HG03064 (cell line): ENCODE measurements around the gene PLA2G5.

ENCODE experiments used
- ATAC-seq: cut with Tn5 transposase; IDR thresholded peaks from one replicate; pipeline ENCODE4 v1.9.1; 2021; ENCODE audit warnings: low read depth; ENCODE audit not compliant: unreplicated experiment

Gene PLA2G5

DNA sequence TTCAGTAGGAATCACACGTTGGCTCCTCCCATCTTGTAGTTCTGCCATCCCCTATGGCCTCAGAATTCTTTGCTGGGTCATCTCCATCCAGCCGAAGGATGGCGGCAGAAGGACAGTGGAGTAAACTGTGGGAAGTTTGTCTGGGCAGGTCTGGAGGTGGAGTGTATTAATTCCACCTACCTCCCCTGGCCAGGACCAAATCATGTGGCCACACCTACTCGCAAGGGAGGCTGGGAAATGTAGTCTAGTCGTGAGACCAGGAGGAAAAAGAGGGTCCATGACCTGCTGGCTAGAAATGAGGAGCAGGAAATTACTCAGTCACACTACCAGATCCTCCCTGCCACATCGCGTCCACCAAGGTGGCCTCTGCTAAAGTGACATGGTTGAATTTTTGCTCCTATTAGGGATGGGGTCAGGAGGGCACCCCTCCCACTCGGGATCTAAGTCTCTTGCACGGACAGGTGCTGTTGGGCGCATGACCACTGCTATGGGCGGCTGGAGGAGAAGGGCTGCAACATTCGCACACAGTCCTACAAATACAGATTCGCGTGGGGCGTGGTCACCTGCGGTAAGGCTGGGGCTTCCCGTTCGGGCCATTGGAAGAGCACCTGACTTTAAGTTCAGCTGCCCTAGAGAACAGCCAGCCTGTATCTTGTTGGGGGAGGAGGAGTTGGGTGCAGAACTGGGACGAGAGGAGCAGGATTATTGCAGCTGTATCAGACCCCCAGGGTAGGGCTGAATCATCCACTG, 19.5 kb downstream of the PLA2G5 start:
- ATAC-seq, result no peak

DNA sequence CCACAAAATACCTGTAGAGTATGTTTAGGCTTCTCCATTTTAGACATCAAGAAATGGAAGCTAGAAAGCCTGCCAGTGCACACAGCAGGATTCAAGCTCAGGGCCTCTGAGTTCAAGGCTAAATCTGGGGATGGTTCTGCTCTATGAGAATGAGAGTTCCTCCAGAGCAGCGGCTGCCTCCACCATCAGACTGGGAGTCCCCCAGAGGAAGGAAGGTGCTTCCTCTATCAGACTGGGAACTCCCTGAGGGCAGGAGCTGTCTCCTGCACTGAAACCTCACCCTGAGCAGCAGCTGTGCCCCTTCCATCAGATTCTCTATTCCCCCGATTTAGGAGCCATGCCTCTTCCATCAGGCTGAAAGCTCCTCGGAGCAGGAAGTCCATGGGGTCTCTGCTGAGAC, 20.1 kb downstream of the PLA2G5 start:
- ATAC-seq, result no peak

DNA sequence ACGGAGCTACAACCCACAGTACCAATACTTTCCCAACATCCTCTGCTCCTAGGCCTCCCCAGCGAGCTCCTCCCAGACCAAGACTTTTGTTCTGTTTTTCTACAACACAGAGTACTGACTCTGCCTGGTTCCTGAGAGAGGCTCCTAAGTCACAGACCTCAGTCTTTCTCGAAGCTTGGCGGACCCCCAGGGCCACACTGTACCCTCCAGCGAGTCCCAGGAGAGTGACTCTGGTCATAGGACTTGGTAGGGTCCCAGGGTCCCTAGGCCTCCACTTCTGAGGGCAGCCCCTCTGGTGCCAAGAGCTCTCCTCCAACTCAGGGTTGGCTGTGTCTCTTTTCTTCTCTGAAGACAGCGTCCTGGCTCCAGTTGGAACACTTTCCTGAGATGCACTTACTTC, 20.6 kb downstream of the PLA2G5 start:
- ATAC-seq, result no peak

DNA sequence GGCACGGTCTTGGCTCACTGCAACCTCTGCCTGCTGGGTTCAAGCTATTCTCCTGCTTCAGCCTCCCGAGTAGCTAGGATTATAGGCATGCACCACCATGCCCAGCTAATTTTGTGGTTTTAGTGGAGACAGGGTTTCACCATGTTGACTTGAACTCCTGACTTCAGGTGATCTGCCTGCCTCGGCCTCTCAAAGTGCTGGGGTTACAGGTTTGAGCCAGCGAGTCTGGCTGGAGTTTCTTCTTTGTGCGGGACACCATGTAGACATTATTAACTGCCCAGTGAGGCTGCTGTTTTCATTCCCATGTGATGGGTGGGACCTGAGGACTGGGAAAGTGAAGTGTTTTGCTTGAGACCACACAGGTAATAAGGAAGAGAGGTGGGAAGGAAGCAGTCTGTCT, 23.3 kb downstream of the PLA2G5 start:
- ATAC-seq, result no peak

DNA sequence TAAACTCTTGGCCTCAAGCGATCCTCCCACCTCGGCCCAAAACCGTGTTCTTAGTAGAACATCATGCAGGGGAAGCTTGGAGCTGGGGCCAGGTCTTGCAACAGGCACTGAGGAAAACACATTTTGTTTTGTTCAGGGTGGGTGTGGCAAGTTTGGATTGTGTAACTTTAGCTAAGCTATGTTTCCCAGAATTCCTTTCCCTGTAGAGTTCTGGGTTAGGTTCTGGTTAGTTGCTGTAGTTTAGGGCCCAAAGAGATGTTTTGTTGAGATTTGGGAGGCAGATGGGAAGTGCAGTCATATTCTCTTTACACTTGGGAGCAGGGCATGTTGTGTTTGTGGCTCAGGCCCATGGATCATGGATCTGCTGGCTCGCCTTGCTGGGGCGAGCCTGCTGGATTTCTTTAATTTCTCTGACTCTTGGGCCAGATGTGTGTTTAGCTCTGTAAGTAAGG, 24.0 kb downstream of the PLA2G5 start:
- ATAC-seq, result no peak

DNA sequence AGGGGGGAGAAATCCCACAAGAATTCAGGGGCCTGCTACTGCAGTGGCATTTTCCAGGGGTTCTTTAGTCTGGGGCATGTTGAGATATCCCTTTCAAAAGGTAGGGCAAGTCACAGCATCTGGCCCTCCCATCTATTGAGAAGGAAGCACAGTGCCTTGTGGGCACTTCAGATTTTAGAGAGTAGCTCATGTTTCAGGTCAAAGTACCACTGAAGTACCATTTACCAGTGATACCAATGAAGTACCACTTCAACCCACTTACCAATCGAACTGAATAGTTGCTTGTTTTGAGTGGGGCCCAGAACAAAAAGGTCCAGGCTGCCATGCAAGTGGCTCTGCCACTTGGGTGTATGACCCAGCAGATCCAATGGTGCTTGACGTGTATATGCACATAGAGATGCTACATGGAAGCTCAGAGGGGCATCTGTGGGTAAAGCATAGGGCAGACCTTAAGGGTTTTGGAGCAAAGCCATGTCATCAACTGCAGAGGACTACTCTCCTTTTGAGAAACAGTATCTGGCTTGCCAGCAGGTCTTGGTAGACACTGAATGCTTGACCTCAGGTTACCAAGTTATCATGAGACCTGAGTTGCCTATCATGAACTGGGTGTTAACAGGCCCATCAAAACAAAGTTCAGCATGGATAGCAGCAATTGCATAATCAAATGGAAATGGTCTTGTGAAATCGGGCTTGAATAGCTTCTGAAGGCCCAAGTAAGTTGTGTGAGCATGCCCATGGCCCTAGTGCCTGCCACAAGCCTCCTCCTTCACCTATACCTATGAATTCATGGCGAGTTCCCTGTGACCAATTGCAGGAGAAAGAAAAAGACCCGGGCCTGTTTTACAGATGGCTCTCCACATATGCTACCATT, 25.8 kb downstream of the PLA2G5 start:
- no peak for ATAC-seq

DNA sequence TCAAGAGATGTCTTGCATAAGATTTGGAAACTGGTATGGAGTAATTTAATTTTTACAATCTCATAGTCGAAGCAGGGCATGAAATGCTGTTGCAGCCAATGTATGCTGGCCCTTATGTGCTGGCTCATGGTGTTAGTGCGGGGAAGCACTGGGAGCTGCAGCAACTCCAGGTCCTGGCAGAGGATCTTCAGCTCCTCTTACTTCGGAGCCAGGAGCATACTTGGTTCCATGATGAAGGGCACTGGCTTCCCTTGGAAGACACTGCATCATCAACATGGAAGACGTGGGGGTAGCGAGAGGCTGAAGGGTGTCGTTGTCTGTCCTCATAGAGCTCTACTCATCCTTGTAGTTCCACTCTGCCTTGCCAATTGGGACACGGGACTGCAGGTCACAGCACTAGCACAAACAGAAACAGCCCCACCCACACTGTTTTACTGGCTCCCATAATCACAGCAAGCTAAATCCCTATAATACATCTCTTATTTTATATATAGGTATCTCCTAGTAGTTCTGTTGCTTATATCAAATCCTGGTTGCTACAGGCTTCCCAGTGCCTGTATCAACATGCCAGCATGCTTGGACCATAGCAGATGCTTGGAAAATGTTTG, 26.9 kb downstream of the PLA2G5 start:
- no peak for ATAC-seq

DNA sequence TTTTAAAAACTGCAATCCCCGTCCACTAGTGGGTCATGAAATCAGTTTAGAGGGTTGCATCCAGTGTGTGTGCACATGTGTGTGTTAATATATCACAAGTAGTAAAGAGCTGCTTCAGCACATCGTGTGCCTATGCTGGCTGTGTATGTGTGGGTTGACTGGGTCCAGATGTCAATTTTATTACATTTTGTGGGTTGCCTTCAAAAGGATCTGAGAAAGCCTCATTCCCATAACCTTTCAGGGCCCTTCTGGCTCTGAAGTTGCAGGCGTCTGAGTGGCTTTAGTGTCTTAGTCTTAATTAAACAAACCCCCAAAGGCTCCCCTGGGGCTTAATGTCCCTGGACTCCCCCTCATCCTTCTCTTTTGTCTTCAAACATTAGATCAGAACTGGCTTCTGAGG, 29.5 kb downstream of the PLA2G5 start:
- no peak for ATAC-seq

DNA sequence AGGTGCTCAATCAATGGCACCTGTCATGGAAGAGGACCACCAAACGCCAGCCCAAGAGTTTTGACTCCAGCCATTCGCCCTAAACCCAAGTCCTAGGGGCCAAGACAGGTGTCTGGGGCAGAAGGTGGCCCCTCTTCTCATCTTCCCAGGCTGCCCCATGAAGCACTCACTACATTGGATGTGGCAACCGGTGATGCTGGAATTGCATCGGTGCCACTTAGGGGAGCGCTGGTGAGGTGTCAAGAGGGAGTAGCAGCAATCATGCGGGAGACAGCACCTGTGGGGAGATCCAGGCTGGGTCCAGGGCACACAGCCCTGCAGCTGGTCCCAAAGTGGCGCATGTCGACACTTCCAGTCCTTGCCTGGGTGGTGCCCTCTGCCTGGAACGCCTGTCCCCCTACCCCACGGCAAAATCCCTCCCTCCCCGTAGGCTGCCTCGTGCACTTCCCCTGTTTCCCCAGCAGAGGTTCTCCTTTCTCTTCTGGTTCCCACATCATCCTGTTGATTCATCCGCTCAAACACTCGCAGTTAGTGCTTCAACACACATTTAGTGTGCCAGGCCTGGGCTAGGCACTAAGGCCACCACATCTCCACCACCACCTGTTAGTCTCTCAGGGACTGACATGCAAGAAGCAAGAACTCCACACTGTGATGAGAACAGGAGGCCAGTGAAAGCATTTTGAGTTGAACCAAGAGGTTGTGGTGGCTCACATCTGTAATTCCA, 30.8 kb downstream of the PLA2G5 start:
- ATAC-seq, result no peak

DNA sequence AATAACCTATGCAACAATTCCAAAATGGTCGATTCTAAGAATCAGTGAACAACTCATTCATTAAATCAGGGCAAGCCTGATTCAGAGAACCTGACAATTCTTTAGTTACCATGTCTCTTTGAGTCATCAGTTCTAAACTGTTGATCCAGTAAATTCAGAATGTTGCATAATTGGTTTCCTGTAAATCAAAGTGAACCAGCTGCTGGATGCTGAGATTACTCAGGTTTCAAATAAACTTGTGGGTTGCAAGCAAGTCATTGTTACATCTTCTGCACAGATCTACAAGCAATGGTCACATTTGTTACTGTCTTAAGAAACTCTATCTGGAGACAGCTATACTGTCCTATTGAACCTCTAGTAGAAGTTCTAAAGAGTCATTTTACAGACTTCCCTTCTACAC, 32.9 kb downstream of the PLA2G5 start:
- ATAC-seq, result no peak

DNA sequence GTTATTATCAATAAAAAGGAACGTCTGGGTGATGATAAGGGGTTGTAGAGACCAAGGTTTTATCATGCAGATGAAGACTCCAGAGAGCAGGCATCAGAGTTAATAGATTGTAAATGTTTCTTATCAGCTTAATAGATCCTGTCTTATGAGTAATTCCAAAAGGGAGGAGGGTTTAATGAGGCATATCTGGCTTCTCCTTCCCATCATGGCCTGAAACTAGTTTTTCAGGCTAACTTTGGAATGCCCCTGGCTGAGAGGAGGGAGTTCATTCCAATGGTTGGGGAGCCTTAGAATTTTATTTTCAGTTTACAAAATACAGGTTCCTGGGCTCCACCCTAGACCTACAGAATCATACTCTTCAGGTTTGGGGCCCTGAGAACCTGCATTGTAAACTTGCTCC, 35.9 kb downstream of the PLA2G5 start:
- no peak for ATAC-seq

DNA sequence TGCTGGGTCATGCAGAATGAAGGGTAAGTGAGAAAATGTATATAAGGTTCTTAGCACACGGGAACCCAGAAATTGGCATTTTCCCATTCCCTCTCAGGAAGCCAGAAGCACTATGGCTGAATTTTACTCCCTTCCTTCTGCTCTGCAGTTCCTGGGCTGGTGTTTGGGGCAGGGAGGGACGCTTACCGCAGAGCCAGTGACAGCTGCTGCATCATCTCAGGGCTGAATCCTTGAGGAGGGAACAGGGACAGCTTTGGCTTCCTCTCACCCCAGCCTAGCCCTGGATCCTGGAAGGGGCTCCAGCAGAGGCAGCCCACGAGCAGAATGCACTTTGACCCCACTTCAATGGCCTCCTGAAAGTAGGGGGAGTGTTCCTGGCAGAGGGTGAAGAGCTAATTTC, 37.4 kb downstream of the PLA2G5 start:
- no peak for ATAC-seq

DNA sequence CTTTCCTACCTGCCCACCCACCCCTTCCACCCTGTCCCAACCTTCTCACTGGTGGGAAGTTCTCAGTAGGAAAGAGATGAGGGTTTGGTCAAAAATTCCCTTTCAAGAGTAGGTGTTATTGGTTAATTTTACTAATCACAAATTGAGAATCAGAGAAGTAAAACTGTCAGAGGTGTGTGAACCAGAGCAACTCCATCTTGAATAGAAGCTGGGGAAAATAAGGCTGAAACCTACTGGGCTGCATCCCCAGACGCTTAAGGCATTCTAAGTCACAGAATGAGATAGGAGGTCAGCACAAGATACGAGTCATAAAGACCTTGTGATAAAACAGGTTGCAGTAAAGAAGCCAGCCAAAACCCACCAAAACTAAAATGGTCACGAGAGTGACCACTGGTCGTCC, 37.8 kb downstream of the PLA2G5 start:
- ATAC-seq, result no peak

DNA sequence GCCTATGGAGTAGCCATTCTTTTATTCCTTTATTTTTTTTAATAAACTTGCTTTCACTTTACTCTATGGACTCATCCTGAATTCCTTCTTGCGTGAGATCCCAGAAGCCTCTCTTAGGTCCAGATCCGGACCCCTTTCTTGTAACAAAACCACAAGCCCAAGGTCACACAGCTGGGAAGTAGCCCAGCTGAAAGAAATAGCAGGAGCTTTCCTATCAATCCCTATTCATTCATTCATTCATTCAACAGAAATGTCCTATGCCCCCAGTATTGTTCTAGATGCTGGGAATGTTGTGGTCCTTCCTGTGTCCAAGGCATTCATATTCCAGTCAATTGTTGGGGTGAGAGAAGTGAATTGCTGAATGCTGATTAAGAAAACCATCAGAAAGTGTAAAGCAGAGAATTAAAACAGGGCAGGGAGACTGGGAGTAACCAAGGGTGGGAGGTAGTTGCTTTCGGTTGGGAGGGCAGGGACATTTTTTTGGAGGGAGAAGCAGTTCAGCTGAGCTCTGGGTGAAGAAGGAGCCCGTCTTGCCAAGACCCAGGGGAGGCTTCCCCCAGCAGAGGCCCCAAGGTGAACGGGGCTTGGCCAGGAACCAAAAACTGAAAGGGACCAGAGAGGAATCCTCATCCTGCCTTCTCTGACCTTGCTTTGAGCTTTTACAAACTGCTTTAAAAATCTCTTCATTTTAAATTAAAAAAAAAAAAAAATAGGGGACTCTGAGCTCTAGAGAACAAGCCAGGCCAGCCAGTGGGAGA, 38.6 kb downstream of the PLA2G5 start:
- ATAC-seq, result no peak

DNA sequence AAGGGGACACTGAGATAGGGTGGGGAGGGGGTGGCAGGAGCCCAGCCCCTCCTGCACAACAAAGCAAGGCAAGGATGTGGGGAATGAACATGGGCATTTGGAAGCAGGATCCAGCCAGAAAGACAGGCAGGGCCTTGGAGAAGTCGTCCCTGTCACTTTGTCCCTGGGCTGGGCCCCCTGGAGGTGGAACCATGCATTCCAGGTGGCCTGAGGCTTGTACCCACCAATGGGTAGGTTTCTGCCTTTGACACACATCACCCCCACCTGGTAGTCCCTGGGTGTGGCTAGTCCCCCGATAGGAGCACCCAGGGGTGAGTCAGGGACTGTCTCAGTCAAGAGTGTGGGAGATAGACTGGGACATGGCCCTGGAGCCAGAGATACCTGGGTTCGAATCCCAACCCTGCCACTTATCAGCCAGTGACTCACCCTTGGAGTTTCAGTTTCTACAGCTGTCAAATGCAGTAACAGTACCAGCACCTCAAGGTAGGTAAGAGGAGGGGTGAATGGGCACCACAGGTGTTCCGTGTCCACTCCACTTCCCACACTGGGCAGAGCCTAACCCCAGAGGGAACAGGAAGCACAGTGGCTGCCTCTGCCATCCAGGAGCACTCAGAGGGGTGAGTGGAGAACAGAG, 39.3 kb downstream of the PLA2G5 start:
- no peak for ATAC-seq

DNA sequence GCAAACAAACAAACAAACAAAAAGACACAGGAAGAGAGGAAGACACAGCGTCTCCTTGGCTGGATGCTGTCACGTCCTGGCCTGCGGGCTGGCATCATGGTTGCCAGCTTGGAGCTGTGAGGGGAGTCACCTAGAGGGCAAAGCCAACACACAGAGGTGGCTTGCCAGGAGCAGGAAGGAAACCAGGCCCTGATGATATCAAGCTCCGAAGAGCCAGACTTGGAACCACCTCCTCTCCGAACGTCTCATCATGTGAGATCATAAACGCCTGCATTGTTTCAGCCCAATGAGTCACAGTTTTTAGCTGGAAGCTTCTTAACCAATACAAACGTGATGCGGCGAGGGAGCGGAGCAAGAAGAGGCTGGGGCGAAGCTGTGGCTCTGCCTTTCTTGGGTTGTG, 40.7 kb downstream of the PLA2G5 start:
- no peak for ATAC-seq

DNA sequence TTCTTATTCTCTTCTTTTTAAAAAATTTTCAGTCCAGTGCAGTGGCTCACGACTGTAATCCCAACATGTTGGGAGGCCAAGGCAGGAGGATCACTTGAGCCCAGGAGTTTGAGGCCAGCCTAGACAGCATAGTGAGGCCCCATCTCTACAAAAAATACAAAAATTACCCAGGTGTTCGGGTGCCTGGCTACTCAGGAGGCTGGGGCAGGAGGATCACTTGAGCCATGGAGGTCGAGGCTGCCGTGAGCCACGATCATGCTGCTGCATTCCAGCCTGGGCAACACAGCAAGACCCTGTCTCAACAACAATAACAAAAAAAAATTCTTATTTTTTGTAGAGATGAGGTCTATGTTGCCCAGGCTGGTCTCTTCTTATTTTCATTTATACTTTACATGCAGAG, 41.5 kb downstream of the PLA2G5 start:
- no peak for ATAC-seq

DNA sequence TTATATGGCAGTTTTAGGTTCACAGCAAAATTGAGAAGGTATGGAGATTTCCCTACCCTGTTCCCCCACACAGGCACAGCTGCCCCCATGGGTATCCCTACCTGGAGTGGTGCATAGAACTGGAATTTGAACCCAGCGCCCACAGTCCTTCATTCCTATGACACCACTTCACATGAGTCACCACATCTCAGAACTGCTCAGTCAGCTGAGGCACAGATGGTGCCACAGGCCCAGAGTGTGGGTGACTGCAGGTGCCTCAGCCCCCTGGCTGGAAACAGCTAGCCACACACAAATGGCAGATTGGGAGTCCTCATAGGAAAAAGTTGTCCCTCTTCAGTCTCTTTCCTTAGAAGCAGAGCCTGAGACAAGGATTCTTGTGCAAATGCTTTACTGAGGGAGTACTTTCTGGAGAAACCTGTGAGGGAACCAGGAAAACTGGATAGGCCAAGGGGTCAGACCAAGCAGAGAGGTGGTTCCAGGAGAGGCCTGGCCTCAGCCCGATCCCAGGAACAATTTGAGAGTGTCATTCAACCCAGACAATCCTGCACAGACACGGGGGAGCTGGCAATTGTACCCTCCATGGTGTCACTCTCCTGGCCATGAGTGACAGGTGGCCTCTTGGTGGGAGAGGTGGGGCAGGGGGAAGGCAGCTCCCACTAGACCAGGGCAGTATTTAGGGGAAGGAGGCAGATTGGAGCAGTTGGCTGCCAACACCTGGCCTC, 42.4 kb downstream of the PLA2G5 start:
- no peak for ATAC-seq

DNA sequence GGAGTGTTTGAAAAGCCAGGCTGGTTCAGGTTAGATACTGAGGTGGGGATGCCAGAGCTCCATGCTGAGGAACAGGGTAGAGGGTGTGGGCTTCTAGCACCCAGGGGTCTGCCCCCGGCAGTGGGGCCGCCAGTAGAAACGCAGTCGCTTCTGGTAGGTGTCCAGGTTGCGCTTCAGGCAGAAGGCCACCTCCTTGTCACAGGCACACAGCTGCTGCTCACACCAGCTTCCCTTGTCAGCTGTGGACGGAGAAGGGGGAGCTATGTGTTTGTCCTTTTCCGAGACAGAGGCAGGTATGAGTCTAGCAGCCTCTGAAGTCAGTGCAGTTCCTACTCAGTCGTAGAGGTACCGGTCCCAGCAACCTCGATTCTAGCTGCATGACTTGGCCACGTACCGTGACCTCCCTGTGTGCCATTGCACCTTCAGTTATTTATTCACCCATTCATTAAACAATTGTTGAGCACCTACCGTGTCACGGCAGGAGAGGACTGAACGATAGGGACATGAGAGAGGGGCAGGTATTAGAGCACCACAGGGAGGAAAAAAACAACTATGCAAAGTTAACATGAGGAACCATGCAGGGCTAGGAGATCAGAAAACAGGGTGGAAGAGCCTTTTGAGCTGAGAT, 44.1 kb downstream of the PLA2G5 start:
- no peak for ATAC-seq
